Testis (tissue), 3 donors: Measurements from ENCODE around the gene PLXNB1. TPM values are rescaled to one million over a fixed set of nuclear protein-coding genes. Genes with fewer than 3 reads are reported as not detected.
A peak's percentile ranks its signal among the peaks of the same experiment; 100 is the strongest.

ENCODE experiments used
- DNase-seq: peaks from one replicate; pipeline ENCODE4 v3.0.0-alpha.2; 2019
- H3K27ac ChIP-seq, 2 donors: fragments of 200-600 bp; sonication (generic); one replicate each; pipeline ENCODE4 v1.5.1; 2019
- H3K27me3 ChIP-seq: fragments of 200-600 bp; sonication (generic); one replicate; pipeline ENCODE4 v1.5.1; 2019
- H3K36me3 ChIP-seq: fragments of 200-600 bp; sonication (generic); one replicate; pipeline ENCODE4 v1.5.1; 2017; ENCODE audit warnings: low read depth; ENCODE audit errors: missing control alignments
- H3K4me1 ChIP-seq: fragments of 200-600 bp; sonication (generic); one replicate; pipeline ENCODE4 v1.5.1; 2019
- H3K4me3 ChIP-seq, 2 donors: fragments of 200-600 bp; sonication (generic); one replicate each; pipeline ENCODE4 v1.5.1; 2017 to 2019
- H3K9me3 ChIP-seq: fragments of 200-600 bp; sonication (generic); one replicate; pipeline ENCODE4 v1.5.1; 2017
- CTCF ChIP-seq, 3 experiments: fragments of 450-650 bp in 2 of 3; fragments of 200-600 bp in 1 of 3; sonication (generic) in 1 of 3; IDR thresholded peaks; one replicate each; pipeline ENCODE4 v1.5.1; 2016 to 2019; ENCODE audit warnings: antibody characterized with exemption in 3 of 3, mild to moderate bottlenecking in 2 of 3, moderate library complexity in 1 of 3
- POLR2A ChIP-seq: fragments of 450-650 bp; IDR thresholded peaks from one replicate; pipeline ENCODE4 v1.6.1; 2017; ENCODE audit warnings: antibody characterized with exemption, mild to moderate bottlenecking, moderate library complexity
- WGBS, 2 donors: methylation state at CpG; one replicate each; pipeline ENCODE4 v1.1.5; 2018; 5-methylcytosine and 5-hydroxymethylcytosine counted together
- intact Hi-C: fragments of 100-400 bp; cut with DNase I; formaldehyde crosslinking; loops from one replicate; pipeline ENCODE4 v1.15.1; 2023; ENCODE audit warnings: low total_unique reads
- polyA plus RNA-seq: library from polyadenylated mRNA; stranded (reverse); fragments of 350-450 nt; fragmentation: Illumina TruSeq; extraction: RNeasy Lipid Tissue Mini Kit (QIAGEN cat#74804); gene quantifications from one replicate; pipeline ENCODE4 v1.2.3, GENCODE V29; 2014; ENCODE audit warnings: low read depth, low replicate concordance; ENCODE audit not compliant: insufficient read depth
- total RNA-seq, 2 donors: library from RNA; depleted of rRNA; stranded (reverse); fragments of >200 nt; gene quantifications; one replicate each; pipeline ENCODE4 v1.2.3, GENCODE V29; 2016

The PLXNB1 gene
- total and polyA plus RNA-seq, 3 donors from 2014 or later, result 41.5 to 79.2 (median 70.2) TPM

GRCh38 chr3:48436477-48436787, 6.5 kb upstream of the PLXNB1 start:
- intact Hi-C loops, result loop anchor here (5.0 kb wide), 2 partner anchors 34 to 164 kb away; no protein-coding TSS in a partner anchor
- 0 to 67% methylated on average over 1 of the region's 1 CpG for WGBS, 2 donors
- H3K27me3 ChIP-seq, result no peaks in the 10 kb centered on the region
- peaks cover 43% of the 10 kb centered on the region for H3K4me1 ChIP-seq
- H3K36me3 ChIP-seq, result no peaks in the 10 kb centered on the region
- no peak for DNase-seq
- no peak overlapping the region for H3K27ac ChIP-seq
- no peak overlapping the region for H3K4me3 ChIP-seq
- no peak for TF ChIP-seq CTCF (IDR thresholded peaks at IDR 0.05)
- no peak for TF ChIP-seq POLR2A
- no peaks in the 10 kb centered on the region for H3K9me3 ChIP-seq

GRCh38 chr3:48435774-48436476, 6.0 kb upstream of the PLXNB1 start:
- 51 to 56% methylated on average over 7 of the region's 7 CpGs for WGBS, 2 donors
- DNase-seq, result peak; percentile 93
- TF ChIP-seq POLR2A (no peak), CTCF (IDR thresholded peaks at IDR 0.05) (peak; percentile 98 to 99 (median 99))
- intact Hi-C loops, result loop anchor here (5.0 kb wide), 2 partner anchors 34 to 164 kb away; no protein-coding TSS in a partner anchor
- H3K27me3 ChIP-seq, result no peaks in the 10 kb centered on the region
- peaks cover 38% of the 10 kb centered on the region for H3K4me1 ChIP-seq
- no peaks in the 10 kb centered on the region for H3K9me3 ChIP-seq
- no peak overlapping the region for H3K4me3 ChIP-seq
- H3K27ac ChIP-seq, result peak overlapping the region; percentile 26 to 76
- no peaks in the 10 kb centered on the region for H3K36me3 ChIP-seq

GRCh38 chr3:48435223-48435595, 5.3 kb upstream of the PLXNB1 start:
- H3K9me3 ChIP-seq, result no peaks in the 10 kb centered on the region
- H3K27me3 ChIP-seq, result no peaks in the 10 kb centered on the region
- no peak overlapping the region for H3K4me3 ChIP-seq
- H3K4me1 ChIP-seq, result peaks cover 41% of the 10 kb centered on the region
- H3K27ac ChIP-seq, result peak overlapping the region; percentile 26 to 76
- intact Hi-C loops, result loop anchor here (5.0 kb wide), 2 partner anchors 33 to 163 kb away; no protein-coding TSS in a partner anchor
- 88 to 90% methylated on average over 1 to 4 of the region's 4 CpGs for whole genome bisulfite sequencing, 2 donors
- TF ChIP-seq POLR2A (no peak), CTCF (IDR thresholded peaks at IDR 0.05) (no peak)
- no peaks in the 10 kb centered on the region for H3K36me3 ChIP-seq
- DNase-seq, result no peak

GRCh38 chr3:48434591-48435222, 4.8 kb upstream of the PLXNB1 start:
- Histone ChIP-seq H3K36me3 (no peaks in the 10 kb centered on the region), H3K27ac (peak overlapping the region; percentile 46 to 76), H3K27me3 (no peaks in the 10 kb centered on the region), H3K9me3 (no peaks in the 10 kb centered on the region), H3K4me3 (no peak overlapping the region), H3K4me1 (peaks cover 46% of the 10 kb centered on the region)
- TF ChIP-seq POLR2A, result no peak
- TF ChIP-seq CTCF (IDR thresholded peaks at IDR 0.05), result no peak
- 71 to 79% methylated on average over 15 of the region's 15 CpGs for WGBS, 2 donors
- intact Hi-C loops, result loop anchor here (5.0 kb wide), 2 partner anchors 32 to 162 kb away; no protein-coding TSS in a partner anchor
- DNase-seq, result no peak
